DMS53 treated with DMSO at 0.1 percent for 48 hours (cell line): ENCODE data around the gene TUBB4A.

Experiments used
- DNase-seq: peaks from one replicate; lab custom pipeline; 2025; ENCODE audit not compliant: unreplicated experiment; lab: John Stamatoyannopoulos, UW

The TUBB4A gene

DNA sequence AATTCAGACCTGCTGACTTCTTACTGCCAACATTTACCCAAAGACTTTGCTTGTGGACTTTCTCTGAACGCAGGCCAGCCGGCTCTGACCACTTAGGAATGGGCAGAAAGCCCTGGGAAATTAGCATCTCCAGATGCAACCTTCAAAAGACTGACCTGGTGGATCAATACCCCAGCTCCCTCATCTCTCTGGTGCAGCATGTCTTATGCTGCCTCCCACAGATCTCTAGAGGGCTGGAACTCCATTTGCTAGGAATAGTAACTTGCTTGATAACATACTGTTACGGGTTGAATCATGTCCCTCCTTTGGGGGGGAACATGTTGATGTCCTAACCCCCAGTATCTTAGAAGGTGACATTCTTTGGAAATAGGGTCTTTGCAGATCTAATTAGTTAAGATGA, 55.7 kb downstream of the TUBB4A start:
- no peak for DNase-seq
